Stimulated activated CD8-positive, alpha-beta memory T cell treated with anti-CD3 and anti-CD28 coated beads, Interleukin-15, amount 100 ng/mL, for 4 hours (primary cell): ENCODE results near the gene LRRC8A.
"Not testable (repeated sequence)": the region's sequence is repeated elsewhere in the genome, so short reads cannot be mapped to it uniquely, and the experiment has no call there.

ENCODE experiments used
- DNase-seq, 2 donors: peaks; one replicate each; pipeline ENCODE4 v3.0.0-alpha.2; 2020; ENCODE audit warnings: low read depth in 2 of 2

Gene LRRC8A

GRCh38 chr9:128881884-128882676 lies at the start of gene LRRC8A, which contains the start of gene KYAT1:
Gene LRRC8A, plus strand, starts transcription at chr9:128882133. Its CDS starts 25,032 bp downstream, at chr9:128907165.
Gene KYAT1, minus strand, starts transcription at chr9:128881950. Its CDS starts 36,545 bp downstream, at chr9:128845405.
- peak; percentile 96 to 98 for DNase-seq

DNA sequence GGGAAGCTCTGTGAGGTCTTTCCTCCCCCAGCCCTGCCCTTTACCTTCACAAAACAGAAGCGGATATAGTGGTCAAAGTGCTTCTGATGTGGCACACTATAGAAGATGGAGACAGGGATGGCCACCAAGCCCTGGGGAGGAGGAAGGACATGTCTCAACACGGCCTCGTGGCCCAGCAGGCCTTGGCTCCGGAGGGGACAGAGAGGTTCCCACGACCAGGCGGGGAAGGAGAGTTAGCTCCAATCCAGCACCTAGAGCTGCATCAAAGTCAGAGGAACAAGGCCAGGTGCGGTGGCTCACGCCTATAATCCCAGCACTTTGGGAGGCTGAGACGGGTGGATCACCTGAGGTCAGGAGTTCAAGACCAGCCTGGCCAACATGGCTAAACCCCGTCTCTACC lies 48.2 kb upstream of the LRRC8A start:
- no peak for DNase-seq

GRCh38 chr9:128835246-128836210 lies 46.4 kb upstream of the LRRC8A start:
- DNase-seq = no peak

DNA sequence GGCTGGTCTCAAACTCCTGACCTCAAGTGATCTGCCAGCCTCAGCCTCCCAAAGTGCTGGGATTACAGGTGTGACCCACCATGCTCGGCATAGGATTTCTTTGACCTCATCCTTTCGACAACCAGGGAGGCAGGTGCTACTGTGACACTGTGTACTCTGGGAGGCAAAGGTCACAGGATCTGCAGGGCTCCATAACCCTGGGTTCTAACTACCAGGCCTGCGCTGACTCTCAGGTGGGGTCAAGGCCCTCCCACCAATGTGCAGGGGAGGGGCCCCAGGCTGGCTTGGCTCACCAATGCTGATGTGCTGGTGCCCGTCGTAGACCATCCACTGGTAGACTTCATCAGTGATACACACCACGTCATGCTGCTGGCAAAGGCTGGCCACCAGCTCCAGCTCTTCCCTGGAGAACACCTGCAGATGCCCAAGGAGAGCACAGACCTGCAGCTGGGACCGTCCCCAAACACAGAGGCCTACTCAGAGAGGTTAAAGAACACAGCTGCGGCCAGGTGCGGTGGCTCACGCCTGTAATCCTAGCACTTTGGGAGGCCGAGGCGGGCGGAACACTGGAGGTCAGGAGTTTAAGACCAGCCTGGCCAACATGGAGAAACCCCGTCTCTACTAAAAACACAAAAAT lies 45.3 kb upstream of the LRRC8A start:
- no peak for DNase-seq

DNA sequence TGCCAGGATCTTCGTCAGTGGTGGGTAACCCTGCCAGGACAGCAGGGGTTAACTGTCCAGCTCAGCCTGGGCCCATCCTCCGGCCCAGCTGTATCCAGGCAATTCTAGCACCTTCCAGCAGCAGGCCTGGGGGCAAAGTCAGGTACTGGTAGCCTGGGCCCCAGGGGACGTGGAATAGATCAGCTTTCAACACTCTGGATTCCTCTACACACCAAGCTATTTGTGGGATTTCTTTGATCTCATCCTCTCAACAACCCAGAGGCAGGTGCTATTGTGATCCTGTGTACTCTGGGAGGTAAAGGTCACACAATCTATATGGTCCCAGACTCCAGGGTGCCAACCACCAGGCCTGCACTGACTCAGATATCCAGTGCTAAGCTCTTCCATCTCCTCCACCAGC lies 43.6 kb upstream of the LRRC8A start:
- DNase-seq = no peak

DNA sequence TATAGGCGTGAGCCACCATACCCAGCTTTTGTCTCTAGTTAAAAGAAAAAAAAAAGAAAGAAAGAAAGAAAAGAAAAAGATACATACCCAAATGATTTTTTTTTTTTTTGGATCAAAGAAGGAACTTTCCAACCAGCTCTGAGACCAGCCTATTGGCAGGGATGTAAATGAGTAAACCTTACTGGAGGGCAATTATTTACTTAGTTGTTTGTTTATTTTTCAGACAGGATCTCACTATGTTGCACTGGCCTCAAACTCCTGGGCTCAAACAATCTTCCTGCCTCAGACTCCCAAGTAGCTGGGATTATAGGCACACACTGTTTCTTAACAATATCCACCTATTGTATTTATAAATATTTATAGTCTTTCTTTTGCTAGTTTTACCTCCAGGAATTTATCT lies 41.4 kb upstream of the LRRC8A start:
- no peak for DNase-seq

DNA sequence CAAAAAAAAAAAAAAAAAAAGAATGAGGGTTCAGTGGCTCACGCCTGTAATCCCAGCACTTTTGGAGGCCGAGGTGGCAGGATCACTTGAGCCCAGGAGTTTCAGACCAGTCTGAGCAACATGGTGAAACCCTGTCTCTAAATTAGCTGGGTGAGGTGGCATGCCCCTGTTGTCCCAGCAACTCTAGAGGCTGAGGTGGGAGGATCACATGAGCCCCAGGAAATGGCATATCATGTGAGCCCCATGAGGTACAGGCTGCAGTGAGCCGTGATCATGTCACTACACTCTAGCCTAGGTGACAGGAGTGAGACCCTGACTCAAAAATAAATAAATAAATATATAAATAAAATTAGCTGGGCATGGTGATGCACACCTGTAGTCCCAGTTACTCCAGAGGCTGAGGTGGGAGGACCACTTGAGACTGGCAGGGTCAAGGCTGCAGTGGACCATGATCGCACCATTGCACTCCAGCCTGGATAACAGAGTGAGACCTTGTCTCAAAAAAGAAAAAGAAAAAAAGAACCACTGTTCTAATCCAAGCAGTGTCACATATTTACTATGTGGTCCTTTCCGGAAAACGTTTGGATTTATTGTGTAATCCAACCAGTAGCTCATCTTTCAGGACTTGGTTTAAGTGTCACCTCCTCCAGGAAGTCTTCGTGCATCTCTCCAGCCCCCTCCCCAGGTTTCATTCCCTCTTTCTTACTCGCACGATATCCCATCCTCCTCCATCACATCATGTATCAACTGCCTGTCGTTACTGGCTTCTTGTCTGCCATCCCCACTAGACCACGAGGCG lies 40.0 kb upstream of the LRRC8A start:
- no peak for DNase-seq

- not testable (repeated sequence) for DNase-seq
These were observed 38.8 kb upstream of the LRRC8A start for GRCh38 chr9:128843171-128843570.

- DNase-seq = no peak
These were observed 36.6 kb upstream of the LRRC8A start for GRCh38 chr9:128845186-128845931.

DNA sequence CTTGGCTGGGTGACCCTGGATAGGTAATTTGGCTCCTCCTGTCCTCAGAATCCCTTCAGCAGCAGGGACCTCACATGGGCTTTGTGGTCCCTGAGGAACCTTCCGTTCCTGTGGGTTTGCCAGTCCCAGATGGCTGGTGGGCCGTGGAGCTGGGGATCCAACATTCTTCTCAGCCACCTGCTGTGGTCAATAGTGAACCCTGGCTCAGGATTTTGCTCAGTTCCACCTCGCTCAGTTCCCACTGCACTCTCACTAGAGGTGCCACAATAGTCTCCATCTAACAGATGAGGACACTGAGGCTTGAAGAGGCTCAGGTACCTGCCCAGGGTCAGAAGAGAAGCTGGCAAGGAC lies 35.3 kb upstream of the LRRC8A start:
- no peak for DNase-seq

DNA sequence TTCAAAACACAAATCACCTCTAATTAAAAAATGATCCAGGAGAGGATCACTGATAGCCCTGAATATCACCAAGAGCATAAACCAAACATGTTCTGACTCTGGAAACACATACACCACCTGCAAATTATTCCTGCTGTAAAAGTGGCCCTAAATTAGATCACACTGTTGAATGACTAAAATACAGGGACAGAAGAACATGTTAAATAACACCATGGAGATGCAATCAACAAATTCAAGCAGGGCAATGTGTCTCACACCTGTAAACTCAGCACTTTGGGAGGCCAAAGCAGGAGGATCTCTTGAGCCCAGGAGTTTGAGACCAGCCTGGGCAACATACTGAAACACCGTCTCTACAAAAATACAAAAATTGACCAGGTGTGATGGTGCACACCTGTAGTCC lies 34.1 kb upstream of the LRRC8A start:
- no peak for DNase-seq

GRCh38 chr9:128851024-128851423 lies 30.9 kb upstream of the LRRC8A start:
- not testable (repeated sequence) for DNase-seq

- not testable (repeated sequence) for DNase-seq
These were observed 29.9 kb upstream of the LRRC8A start for GRCh38 chr9:128851779-128852600.

DNA sequence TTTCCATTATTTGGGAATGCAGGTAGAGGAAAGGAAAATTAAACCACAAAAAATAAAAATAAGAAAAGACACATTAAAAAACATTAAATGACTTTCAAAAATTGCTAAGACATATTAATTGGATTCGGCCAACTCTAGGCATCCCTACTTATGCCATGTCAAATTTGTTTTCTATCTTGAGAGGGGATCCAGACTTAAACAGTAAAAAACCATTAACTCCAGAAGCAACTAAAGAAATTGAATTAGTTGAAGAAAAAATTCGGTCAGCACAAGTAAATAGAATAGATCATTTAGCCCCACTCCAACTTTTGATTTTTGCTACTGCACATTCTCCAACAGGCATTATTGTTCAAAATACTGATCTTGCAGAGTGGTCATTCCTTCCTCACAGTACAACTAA lies 29.3 kb upstream of the LRRC8A start:
- DNase-seq = not testable (repeated sequence)

- not testable (repeated sequence) for DNase-seq
These were observed 27.5 kb upstream of the LRRC8A start for GRCh38 chr9:128854454-128854853.

- DNase-seq = not testable (repeated sequence)
These were observed 23.5 kb upstream of the LRRC8A start for GRCh38 chr9:128858476-128858875.

- DNase-seq = no peak
These were observed 21.0 kb upstream of the LRRC8A start for GRCh38 chr9:128860937-128861336.

DNA sequence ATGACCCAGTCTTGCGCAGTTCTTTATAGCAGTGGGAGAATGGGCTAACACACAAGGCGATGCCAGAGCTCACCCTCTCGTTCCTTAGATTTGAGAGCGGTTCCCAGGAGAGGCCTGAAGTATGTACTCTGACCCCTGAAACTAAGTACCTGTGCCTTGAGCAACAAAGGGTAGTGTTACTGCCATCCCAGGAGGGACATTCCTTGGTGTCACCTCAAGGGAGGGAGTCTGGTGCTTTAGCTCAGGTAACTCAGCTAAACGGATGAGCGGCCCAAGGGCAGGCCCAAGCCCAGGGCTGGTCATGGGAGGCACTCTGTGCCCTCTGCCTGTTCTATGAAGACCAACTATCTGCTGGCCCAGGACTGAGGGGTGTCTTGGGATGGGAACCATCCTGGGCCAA lies 20.4 kb upstream of the LRRC8A start:
- no peak for DNase-seq

GRCh38 chr9:128862401-128862851 lies 19.5 kb upstream of the LRRC8A start:
- no peak for DNase-seq

GRCh38 chr9:128863647-128864046 lies 18.3 kb upstream of the LRRC8A start:
- peak; percentile 58 for DNase-seq
